ENCODE measurements around the gene TREH.

Gene TREH

DNA sequence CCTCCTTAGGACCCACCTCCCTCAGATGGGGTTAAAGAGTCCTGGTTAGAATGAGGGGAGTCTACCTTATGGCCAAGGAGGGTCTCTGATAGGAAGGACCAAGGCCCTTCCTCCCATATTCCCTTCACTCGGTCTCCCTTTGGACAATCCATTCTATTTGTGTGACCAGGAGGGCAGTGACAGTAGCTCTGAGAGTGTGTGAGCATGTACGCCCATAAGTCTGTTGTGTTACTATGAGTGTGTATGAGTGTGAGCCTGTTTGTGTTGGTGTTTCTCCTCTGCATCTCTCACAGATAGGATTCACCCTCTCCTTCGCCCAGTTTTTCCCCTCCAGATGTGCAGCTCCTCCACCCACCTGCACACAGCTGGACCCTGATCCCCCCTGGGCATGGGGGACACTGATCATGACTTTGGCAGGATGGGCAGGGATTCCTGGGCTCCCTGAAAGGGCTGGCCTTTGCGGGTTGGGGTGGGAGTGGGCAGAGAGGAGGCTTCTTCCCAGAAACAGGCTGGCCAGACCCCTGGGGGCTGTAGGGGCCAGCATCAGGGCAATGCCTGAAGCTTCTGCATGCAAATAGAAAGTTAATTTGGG is 57.6 kb downstream of the TREH start:
- no peaks in the 10 kb centered on the region for H3K9me3 ChIP-seq (ENCODE audit: control insufficient read depth, insufficient read depth, low read length)
- H3K36me3 ChIP-seq (ENCODE audit: control insufficient read depth, insufficient read depth, low read length), result no peaks in the 10 kb centered on the region
- WGBS (ENCODE audit: insufficient coverage, insufficient read length), result no CpG with 5 or more reads among the region's 4 CpGs
- DNase-seq (ENCODE audit: low read depth, low spot score), result no peak
- H3K27ac ChIP-seq (ENCODE audit: low read length), result no peak overlapping the region
- peak overlapping the region; percentile 52; the same call in 1 of the 2 replicates for H3K4me3 ChIP-seq (ENCODE audit: low read length)
- peaks cover 6% of the 10 kb centered on the region; the same call in 1 of the 2 replicates for H3K4me1 ChIP-seq (ENCODE audit: control insufficient read depth, insufficient read depth, low read length)
- no peaks in the 10 kb centered on the region for H3K27me3 ChIP-seq (ENCODE audit: control insufficient read depth, insufficient read depth, low read length)

DNA sequence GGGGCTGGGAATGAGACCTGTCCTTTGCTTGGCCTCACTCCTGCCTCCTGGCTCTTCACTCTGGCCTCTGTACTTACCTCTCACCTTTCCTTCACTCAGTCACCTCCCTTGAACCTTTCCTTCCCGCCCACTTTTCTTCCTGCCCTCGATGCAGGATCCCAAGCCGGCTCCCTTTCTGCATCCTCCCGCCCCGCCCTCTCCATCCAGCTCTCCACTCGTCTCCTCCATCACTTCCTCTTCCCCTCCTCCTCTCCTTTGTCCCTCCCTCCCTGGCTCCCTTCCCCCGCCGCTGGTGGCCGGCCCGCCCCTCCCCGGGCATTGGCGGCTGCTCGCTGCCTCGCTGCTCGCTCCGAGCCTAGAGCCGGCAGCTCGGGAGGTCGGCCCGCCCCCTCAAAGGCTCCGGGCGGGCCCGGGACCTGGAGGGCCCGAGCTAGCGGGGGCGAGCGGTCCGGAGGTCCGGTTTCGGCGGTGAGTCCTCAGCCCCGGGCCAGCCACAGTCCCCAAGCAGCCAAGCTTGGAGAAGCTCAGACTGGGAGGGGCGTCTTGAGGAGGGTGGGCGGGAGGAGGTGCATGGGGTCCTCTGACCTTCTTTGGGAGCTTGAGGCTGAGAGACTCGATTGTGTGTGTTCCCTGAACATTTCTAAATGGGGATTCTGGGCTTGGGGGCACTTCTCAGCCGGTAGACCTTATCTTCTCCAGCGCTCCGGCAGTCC is 58.2 kb downstream of the TREH start:
- peak overlapping the region; percentile 52 for H3K4me3 ChIP-seq (ENCODE audit: low read length)
- DNase-seq (ENCODE audit: low read depth, low spot score), result no peak
- WGBS (ENCODE audit: insufficient coverage, insufficient read length), result no CpG with 5 or more reads among the region's 38 CpGs
- no peaks in the 10 kb centered on the region for H3K27me3 ChIP-seq (ENCODE audit: control insufficient read depth, insufficient read depth, low read length)
- H3K27ac ChIP-seq (ENCODE audit: low read length), result no peak overlapping the region
- H3K9me3 ChIP-seq (ENCODE audit: control insufficient read depth, insufficient read depth, low read length), result no peaks in the 10 kb centered on the region
- H3K4me1 ChIP-seq (ENCODE audit: control insufficient read depth, insufficient read depth, low read length), result peaks cover 8% of the 10 kb centered on the region; the same call in 1 of the 2 replicates
- no peaks in the 10 kb centered on the region for H3K36me3 ChIP-seq (ENCODE audit: control insufficient read depth, insufficient read depth, low read length)

DNA sequence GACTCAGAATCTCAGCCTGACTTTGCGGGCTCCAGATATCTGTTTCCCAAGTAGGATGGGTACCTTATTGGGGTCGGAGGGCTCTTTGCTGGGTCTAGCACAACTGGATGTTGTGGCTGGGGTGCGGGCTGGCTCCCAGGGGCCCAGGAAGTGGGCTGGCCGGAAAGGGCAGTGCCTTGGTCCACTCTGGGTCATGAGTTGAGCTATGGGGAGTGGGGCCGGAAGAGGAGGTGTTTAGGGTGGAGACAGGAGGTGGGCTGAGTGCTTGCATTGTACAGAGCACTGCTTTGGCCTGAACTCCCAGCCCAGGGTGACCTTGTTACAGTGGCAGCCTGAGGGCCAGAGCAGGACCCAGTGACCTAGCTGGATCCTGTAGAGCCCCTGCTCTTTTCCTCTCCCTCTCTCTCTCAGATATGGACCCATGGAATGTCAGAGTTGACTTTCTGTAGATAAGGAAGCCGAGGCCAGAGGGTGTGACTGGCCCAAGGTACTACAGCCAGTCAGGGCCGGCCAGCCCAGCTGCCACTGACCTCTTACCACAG is 58.9 kb downstream of the TREH start:
- peaks cover 14% of the 10 kb centered on the region; the same call in 1 of the 2 replicates for H3K4me1 ChIP-seq (ENCODE audit: control insufficient read depth, insufficient read depth, low read length)
- no peaks in the 10 kb centered on the region for H3K36me3 ChIP-seq (ENCODE audit: control insufficient read depth, insufficient read depth, low read length)
- no CpG with 5 or more reads among the region's 7 CpGs for WGBS (ENCODE audit: insufficient coverage, insufficient read length)
- no peak overlapping the region for H3K27ac ChIP-seq (ENCODE audit: low read length)
- H3K9me3 ChIP-seq (ENCODE audit: control insufficient read depth, insufficient read depth, low read length), result no peaks in the 10 kb centered on the region
- no peak for DNase-seq (ENCODE audit: low read depth, low spot score)
- H3K27me3 ChIP-seq (ENCODE audit: control insufficient read depth, insufficient read depth, low read length), result no peaks in the 10 kb centered on the region
- H3K4me3 ChIP-seq (ENCODE audit: low read length), result peak overlapping the region; percentile 52; the same call in 1 of the 2 replicates

DNA sequence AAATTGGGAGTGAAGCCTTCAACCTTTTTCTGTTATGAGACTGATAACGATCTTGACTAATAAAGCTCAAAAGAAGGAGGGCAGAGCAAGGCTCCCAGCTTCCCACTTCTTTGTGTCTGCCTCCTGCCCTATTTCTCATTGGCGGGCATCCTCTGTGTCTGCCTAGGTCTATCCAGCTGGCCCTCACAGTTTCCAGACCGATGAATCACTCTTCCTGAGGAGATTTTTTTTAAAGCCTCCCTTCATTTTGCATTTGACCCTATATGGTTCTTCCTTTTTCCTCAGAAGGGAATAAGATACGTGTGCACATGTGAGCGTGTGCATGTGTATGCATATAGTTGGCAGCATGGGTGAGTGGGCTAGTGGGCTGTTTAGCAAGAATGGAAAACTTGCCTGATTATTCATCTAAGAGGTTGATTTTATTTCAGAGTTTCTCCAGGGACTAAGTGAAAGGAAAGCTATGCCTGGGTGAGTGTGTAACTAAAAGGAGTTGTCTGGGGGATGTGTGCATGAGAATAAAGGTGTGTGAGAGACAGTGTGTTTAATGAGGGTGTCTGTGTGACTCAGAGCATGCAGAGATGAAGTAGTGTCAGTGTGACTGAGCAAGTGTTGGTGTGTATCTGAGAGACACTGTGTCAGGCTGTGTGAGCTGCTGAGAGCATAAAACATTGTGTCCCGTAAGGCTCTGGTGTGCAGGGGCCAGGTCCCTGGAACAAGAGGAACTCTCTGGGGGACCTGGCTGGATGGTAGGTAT is 59.8 kb downstream of the TREH start:
- Histone ChIP-seq H3K4me1 (ENCODE audit: control insufficient read depth, insufficient read depth, low read length) (peaks cover 17% of the 10 kb centered on the region; the same call in 1 of the 2 replicates), H3K9me3 (ENCODE audit: control insufficient read depth, insufficient read depth, low read length) (no peaks in the 10 kb centered on the region), H3K27ac (ENCODE audit: low read length) (no peak overlapping the region), H3K4me3 (ENCODE audit: low read length) (no peak overlapping the region), H3K27me3 (ENCODE audit: control insufficient read depth, insufficient read depth, low read length) (no peaks in the 10 kb centered on the region), H3K36me3 (ENCODE audit: control insufficient read depth, insufficient read depth, low read length) (no peaks in the 10 kb centered on the region)
- DNase-seq (ENCODE audit: low read depth, low spot score), result no peak
- WGBS (ENCODE audit: insufficient coverage, insufficient read length), result no CpG with 5 or more reads among the region's 6 CpGs

DNA sequence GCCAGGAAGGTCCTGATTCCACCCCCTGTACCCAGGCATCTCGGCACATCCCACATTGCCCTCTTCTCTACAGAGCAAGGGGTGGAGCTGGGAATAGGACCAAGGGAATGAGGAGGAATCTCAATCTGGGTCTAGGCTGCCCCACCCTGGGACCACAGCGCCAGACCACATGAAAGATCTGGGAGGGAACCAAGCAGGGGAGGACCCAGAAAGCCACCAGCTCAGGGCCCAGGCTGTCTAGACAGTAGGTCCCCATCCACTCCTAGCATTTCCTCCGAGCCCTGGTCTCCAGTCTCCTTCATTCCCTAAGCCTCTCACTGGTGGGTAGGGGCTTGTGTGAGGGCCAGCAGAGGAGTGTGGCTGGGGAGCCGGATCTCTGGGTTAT is 60.5 kb downstream of the TREH start:
- WGBS (ENCODE audit: insufficient coverage, insufficient read length), result no CpG with 5 or more reads among the region's 4 CpGs
- Histone ChIP-seq H3K4me3 (ENCODE audit: low read length) (no peak overlapping the region), H3K27me3 (ENCODE audit: control insufficient read depth, insufficient read depth, low read length) (no peaks in the 10 kb centered on the region), H3K9me3 (ENCODE audit: control insufficient read depth, insufficient read depth, low read length) (no peaks in the 10 kb centered on the region), H3K36me3 (ENCODE audit: control insufficient read depth, insufficient read depth, low read length) (no peaks in the 10 kb centered on the region), H3K27ac (ENCODE audit: low read length) (no peak overlapping the region), H3K4me1 (ENCODE audit: control insufficient read depth, insufficient read depth, low read length) (peaks cover 20% of the 10 kb centered on the region; the same call in 1 of the 2 replicates)
- no peak for DNase-seq (ENCODE audit: low read depth, low spot score)

DNA sequence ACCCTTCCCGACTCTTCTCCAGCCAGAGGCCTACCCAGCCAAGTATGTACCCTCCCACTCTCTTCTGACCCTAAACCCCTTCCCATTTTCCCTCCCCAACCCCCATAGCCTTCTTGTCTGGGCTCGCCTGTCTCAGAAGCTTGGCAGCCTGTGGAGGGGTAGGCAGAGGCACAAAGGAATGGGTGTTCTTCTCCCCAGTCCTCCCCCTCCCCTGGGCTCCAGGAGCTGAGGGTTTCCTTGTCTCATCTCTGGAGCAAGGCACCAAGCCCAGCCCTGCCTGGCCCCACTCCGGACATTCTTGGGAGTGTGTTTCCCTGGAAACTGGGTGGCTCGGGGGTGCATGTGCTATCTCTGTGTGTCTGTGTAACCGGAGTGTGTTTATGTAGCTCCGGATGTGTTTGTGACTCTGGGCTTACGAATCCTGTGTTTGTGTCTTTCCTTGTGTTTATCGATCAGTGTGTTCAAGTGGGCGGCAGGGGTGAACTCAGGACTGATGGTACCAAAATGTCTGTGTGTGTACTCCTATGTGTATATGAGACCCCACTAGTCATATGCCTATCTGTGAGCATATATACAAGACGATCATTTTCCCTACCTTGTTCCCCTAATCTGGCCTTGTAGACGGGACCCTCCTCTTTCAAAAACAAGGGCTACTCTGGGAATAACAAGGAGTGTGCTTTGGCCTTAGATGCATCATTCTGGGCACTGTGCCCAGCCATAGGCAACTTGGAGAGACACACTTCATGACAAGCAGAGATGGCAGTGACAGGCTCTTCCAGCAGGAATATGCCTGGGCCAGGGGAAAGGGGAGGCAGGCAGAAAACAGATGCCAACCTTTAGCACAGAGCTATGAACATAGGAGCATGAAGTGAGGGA is 61.1 kb downstream of the TREH start:
- Histone ChIP-seq H3K36me3 (ENCODE audit: control insufficient read depth, insufficient read depth, low read length) (no peaks in the 10 kb centered on the region), H3K9me3 (ENCODE audit: control insufficient read depth, insufficient read depth, low read length) (no peaks in the 10 kb centered on the region), H3K4me3 (ENCODE audit: low read length) (no peak overlapping the region), H3K4me1 (ENCODE audit: control insufficient read depth, insufficient read depth, low read length) (peaks cover 20% of the 10 kb centered on the region; the same call in 1 of the 2 replicates), H3K27me3 (ENCODE audit: control insufficient read depth, insufficient read depth, low read length) (no peaks in the 10 kb centered on the region), H3K27ac (ENCODE audit: low read length) (no peak overlapping the region)
- DNase-seq (ENCODE audit: low read depth, low spot score), result no peak
- WGBS (ENCODE audit: insufficient coverage, insufficient read length), result no CpG with 5 or more reads among the region's 11 CpGs

DNA sequence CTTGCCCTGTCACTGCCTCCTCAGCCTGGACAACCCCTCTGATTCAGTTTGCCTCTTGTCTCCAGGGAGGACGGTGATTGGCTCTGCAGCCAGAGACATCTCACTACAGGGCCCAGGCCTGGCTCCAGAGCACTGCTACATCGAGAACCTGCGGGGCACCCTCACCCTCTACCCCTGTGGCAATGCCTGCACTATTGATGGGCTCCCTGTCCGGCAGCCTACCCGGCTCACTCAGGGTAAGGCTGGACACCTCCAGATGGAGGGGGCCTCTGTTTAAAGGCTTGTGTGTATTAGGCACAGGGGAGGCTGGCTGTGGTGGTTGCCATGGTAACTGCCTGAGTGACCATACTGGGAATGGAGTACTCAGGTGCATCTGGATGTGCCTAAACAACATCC is 63.5 kb downstream of the TREH start:
- peaks cover 1% of the 10 kb centered on the region; the same call in 1 of the 2 replicates for H3K27me3 ChIP-seq (ENCODE audit: control insufficient read depth, insufficient read depth, low read length)
- H3K9me3 ChIP-seq (ENCODE audit: control insufficient read depth, insufficient read depth, low read length), result no peaks in the 10 kb centered on the region
- H3K4me1 ChIP-seq (ENCODE audit: control insufficient read depth, insufficient read depth, low read length), result peaks cover 22% of the 10 kb centered on the region; the same call in 1 of the 2 replicates
- no CpG with 5 or more reads among the region's 5 CpGs for WGBS (ENCODE audit: insufficient coverage, insufficient read length)
- DNase-seq (ENCODE audit: low read depth, low spot score), result no peak
- no peak overlapping the region for H3K4me3 ChIP-seq (ENCODE audit: low read length)
- no peak overlapping the region for H3K27ac ChIP-seq (ENCODE audit: low read length)
- no peaks in the 10 kb centered on the region for H3K36me3 ChIP-seq (ENCODE audit: control insufficient read depth, insufficient read depth, low read length)

DNA sequence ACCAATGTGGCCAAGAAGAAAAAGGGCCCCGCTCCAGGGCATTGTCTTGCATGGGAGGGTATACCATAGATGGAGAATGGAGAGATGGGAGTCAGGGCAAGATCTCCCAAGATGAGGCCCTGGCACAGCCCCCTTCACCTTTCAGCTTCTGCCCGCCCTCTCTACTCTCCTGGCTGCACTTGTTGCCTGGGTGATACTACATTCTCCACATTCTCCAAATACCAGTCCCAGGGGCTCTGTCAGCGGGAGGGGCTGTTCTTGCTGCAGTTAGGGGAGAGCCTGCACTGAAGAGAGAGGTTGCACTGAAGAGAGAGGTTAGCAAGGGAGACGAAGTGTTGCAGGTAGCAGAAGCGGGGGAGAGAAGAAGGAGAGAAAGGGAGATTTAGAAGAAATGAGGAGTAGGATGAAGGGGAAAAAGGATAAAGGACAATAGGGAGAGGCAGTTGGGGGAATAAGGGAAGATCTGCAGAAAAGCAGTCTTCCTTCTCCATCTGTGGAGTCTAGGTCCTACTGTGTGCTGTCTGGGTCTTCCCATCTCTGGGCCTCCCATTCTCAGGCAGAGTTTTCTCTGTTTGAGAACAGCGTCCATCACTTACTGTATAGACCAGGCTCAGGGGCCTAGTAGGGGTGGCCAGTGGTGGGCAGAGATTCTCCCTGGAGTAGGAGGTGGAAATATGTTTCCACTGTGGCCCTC is 64.0 kb downstream of the TREH start:
- H3K4me1 ChIP-seq (ENCODE audit: control insufficient read depth, insufficient read depth, low read length), result peaks cover 20% of the 10 kb centered on the region; the same call in 1 of the 2 replicates
- whole genome bisulfite sequencing (ENCODE audit: insufficient coverage, insufficient read length), result 100% methylated on average over 2 of the region's 6 CpGs
- H3K4me3 ChIP-seq (ENCODE audit: low read length), result no peak overlapping the region
- peaks cover 3% of the 10 kb centered on the region; the same call in 1 of the 2 replicates for H3K27me3 ChIP-seq (ENCODE audit: control insufficient read depth, insufficient read depth, low read length)
- H3K9me3 ChIP-seq (ENCODE audit: control insufficient read depth, insufficient read depth, low read length), result no peaks in the 10 kb centered on the region
- DNase-seq (ENCODE audit: low read depth, low spot score), result peak; percentile 95
- no peak overlapping the region for H3K27ac ChIP-seq (ENCODE audit: low read length)
- no peaks in the 10 kb centered on the region for H3K36me3 ChIP-seq (ENCODE audit: control insufficient read depth, insufficient read depth, low read length)

DNA sequence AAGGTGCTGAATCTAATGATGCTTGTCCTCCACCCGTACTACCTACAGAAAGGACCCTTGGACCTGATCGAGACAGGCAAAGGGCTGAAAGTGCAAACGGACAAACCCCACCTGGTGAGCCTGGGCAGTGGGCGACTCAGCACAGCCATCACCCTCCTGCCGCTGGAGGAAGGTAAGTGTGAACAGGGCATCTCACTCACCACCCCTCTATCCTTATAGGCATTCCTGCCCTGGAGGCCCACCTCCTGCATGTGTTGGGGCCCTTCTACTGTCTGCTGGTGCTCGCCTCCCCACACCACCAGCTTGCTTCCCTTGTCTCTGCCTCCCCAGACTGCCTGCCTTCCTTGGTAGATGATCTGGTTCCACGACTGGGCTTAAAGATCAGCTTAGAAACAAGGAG is 64.9 kb downstream of the TREH start:
- H3K36me3 ChIP-seq (ENCODE audit: control insufficient read depth, insufficient read depth, low read length), result no peaks in the 10 kb centered on the region
- H3K27ac ChIP-seq (ENCODE audit: low read length), result no peak overlapping the region
- H3K4me3 ChIP-seq (ENCODE audit: low read length), result no peak overlapping the region
- peaks cover 12% of the 10 kb centered on the region for H3K27me3 ChIP-seq (ENCODE audit: control insufficient read depth, insufficient read depth, low read length)
- H3K4me1 ChIP-seq (ENCODE audit: control insufficient read depth, insufficient read depth, low read length), result peaks cover 19% of the 10 kb centered on the region; the same call in 1 of the 2 replicates
- no peak for DNase-seq (ENCODE audit: low read depth, low spot score)
- H3K9me3 ChIP-seq (ENCODE audit: control insufficient read depth, insufficient read depth, low read length), result no peaks in the 10 kb centered on the region
- no CpG with 5 or more reads among the region's 7 CpGs for WGBS (ENCODE audit: insufficient coverage, insufficient read length)
